CD4-positive, alpha-beta T cell treated with Interleukin-6 at 100 ng/mL for 8 hours (primary cell): ENCODE measurements around the gene ATG2B.

Source experiments
- DNase-seq: peaks from one replicate; pipeline ENCODE4 v3.0.0-alpha.2; 2020; ENCODE audit warnings: mixed read lengths, low spot score

The ATG2B gene

GRCh38 chr14:96307434-96307833 is 55.7 kb downstream of the ATG2B start:
- DNase-seq: no peak

GRCh38 chr14:96304956-96305355 is 58.2 kb downstream of the ATG2B start:
- DNase-seq: no peak

GRCh38 chr14:96303981-96304380 is 59.2 kb downstream of the ATG2B start:
- no peak for DNase-seq

- DNase-seq: no peak
Observed at GRCh38 chr14:96299441-96299840, 63.7 kb downstream of the ATG2B start.

- no peak for DNase-seq
Observed at GRCh38 chr14:96297997-96298515, 65.1 kb downstream of the ATG2B start.

GRCh38 chr14:96297000-96297399 is 66.1 kb downstream of the ATG2B start:
- DNase-seq: peak; percentile 7

GRCh38 chr14:96294246-96294645 is 68.9 kb downstream of the ATG2B start:
- DNase-seq: no peak

- DNase-seq: no peak
Observed at GRCh38 chr14:96287856-96288255, 75.3 kb downstream of the ATG2B start.

- DNase-seq: no peak
Observed at GRCh38 chr14:96286251-96286650, 76.9 kb downstream of the ATG2B start.

- no peak for DNase-seq
Observed at GRCh38 chr14:96285667-96286066, 77.5 kb downstream of the ATG2B start.

GRCh38 chr14:96284430-96284829 is 78.7 kb downstream of the ATG2B start:
- no peak for DNase-seq

GRCh38 chr14:96284008-96284407 is 79.1 kb downstream of the ATG2B start:
- no peak for DNase-seq

GRCh38 chr14:96281486-96281885 is 81.7 kb downstream of the ATG2B start:
- no peak for DNase-seq

- no peak for DNase-seq
Observed at GRCh38 chr14:96280104-96280503, 83.0 kb downstream of the ATG2B start.

GRCh38 chr14:96279564-96279963 is 83.6 kb downstream of the ATG2B start:
- no peak for DNase-seq

- DNase-seq: no peak
Observed at GRCh38 chr14:96277890-96278289, 85.3 kb downstream of the ATG2B start.

- peak; percentile 59 for DNase-seq
Observed at GRCh38 chr14:96275177-96276112, 87.7 kb downstream of the ATG2B start.

- DNase-seq: no peak
Observed at GRCh38 chr14:96274543-96274942, 88.6 kb downstream of the ATG2B start.

- no peak for DNase-seq
Observed at GRCh38 chr14:96274122-96274521, 89.0 kb downstream of the ATG2B start.

- no peak for DNase-seq
Observed at GRCh38 chr14:96273629-96274028, 89.5 kb downstream of the ATG2B start.

GRCh38 chr14:96272777-96273473 is 90.2 kb downstream of the ATG2B start:
- DNase-seq: no peak

- DNase-seq: no peak
Observed at GRCh38 chr14:96271421-96271762, 91.7 kb downstream of the ATG2B start.
